Activated CD8-positive, alpha-beta memory T cell treated with anti-CD3 and anti-CD28 coated beads, Interleukin-2, amount 50 U/mL, for 1 hour (primary cell): Measurements from ENCODE around the gene NRXN3.

Experiments used
- DNase-seq: peaks from one replicate; pipeline ENCODE4 v3.0.0-alpha.2; 2020; ENCODE audit errors: extremely low read depth

NRXN3 gene

GRCh38 chr14:79411403-79412174 is 1241.4 kb downstream of the NRXN3 start:
- no peak for DNase-seq

- DNase-seq = no peak
These were observed 1242.6 kb downstream of the NRXN3 start for GRCh38 chr14:79412822-79413221.

GRCh38 chr14:79413734-79414428 is 1243.7 kb downstream of the NRXN3 start:
- DNase-seq = no peak

- no peak for DNase-seq
These were observed 1245.6 kb downstream of the NRXN3 start for GRCh38 chr14:79415726-79416125.

- DNase-seq = no peak
These were observed 1247.8 kb downstream of the NRXN3 start for GRCh38 chr14:79417961-79418360.

GRCh38 chr14:79418649-79419415 is 1248.7 kb downstream of the NRXN3 start:
- DNase-seq = no peak

- DNase-seq = no peak
These were observed 1249.6 kb downstream of the NRXN3 start for GRCh38 chr14:79419571-79420327.

GRCh38 chr14:79420725-79421124 is 1250.6 kb downstream of the NRXN3 start:
- no peak for DNase-seq

GRCh38 chr14:79421811-79422210 is 1251.6 kb downstream of the NRXN3 start:
- no peak for DNase-seq

- DNase-seq = no peak
These were observed 1254.3 kb downstream of the NRXN3 start for GRCh38 chr14:79424462-79424861.

GRCh38 chr14:79426103-79426755 is 1256.1 kb downstream of the NRXN3 start:
- no peak for DNase-seq

GRCh38 chr14:79432640-79433039 is 1262.5 kb downstream of the NRXN3 start:
- no peak for DNase-seq

GRCh38 chr14:79436335-79436734 is 1266.2 kb downstream of the NRXN3 start:
- DNase-seq = no peak

GRCh38 chr14:79437951-79438350 is 1267.8 kb downstream of the NRXN3 start:
- no peak for DNase-seq

GRCh38 chr14:79438696-79439342 is 1268.6 kb downstream of the NRXN3 start:
- DNase-seq = no peak

GRCh38 chr14:79442786-79443185 is 1272.6 kb downstream of the NRXN3 start:
- no peak for DNase-seq

GRCh38 chr14:79443602-79444001 is 1273.4 kb downstream of the NRXN3 start:
- DNase-seq = no peak

GRCh38 chr14:79448960-79449359 is 1278.8 kb downstream of the NRXN3 start:
- no peak for DNase-seq

GRCh38 chr14:79451601-79452000 is 1281.4 kb downstream of the NRXN3 start:
- no peak for DNase-seq

- no peak for DNase-seq
These were observed 1283.1 kb downstream of the NRXN3 start for GRCh38 chr14:79453276-79453675.

- DNase-seq = no peak
These were observed 1294.3 kb downstream of the NRXN3 start for GRCh38 chr14:79464468-79464867.
